ENCODE results near the gene DPF3.

The DPF3 gene

DNA sequence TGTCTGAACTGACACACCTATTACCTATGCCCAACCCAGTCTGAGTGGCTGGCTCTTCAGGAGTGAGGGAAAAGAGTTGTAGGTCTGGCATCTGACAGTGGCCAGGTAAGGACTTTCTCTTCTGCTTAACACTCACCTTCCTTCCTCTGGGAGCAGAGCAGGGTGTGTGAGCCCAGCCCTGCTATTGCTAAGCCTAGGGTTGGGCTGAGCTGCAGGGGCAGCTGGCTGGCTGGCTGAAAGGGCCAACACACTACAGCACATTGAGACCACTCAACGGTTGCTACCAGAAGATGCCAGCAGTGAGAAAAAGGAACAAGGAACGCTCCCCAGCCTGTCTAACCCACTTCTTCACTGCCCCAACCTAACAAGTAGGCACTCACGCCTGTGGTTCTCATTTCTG is 201.2 kb downstream of the DPF3 start:
- no peaks in the 10 kb centered on the region for H3K27me3 ChIP-seq (ENCODE audit: insufficient read depth, low read length)
- H3K27ac ChIP-seq (ENCODE audit: low read depth, low read length): no peak overlapping the region
- no peak overlapping the region for H4K12ac ChIP-seq (ENCODE audit: low read depth, low read length)
- no peaks in the 10 kb centered on the region for H3K79me1 ChIP-seq (ENCODE audit: low read length)
- WGBS (ENCODE audit: extremely low coverage, insufficient coverage, insufficient read length): no CpG with 5 or more reads among the region's 3 CpGs
- no peak overlapping the region for H2BK5ac ChIP-seq (ENCODE audit: low read depth, low read length, poor library complexity)
- no peak overlapping the region for H3K14ac ChIP-seq (ENCODE audit: low read length)
- no peak overlapping the region for H3K4me2 ChIP-seq (ENCODE audit: low read length)
- H3K4ac ChIP-seq (ENCODE audit: low read depth, low read length): no peak overlapping the region
- H3K36me3 ChIP-seq (ENCODE audit: control insufficient read depth in 1 of 2, insufficient read depth in 2 of 2, low read length in 2 of 2): peaks cover 2 to 4% of the 10 kb centered on the region in 2 experiments
- peaks cover 3 to 11% of the 10 kb centered on the region in 2 experiments for H3K4me1 ChIP-seq (ENCODE audit: control insufficient read depth in 1 of 2, insufficient read depth in 2 of 2, low read length in 2 of 2)
- H2AK5ac ChIP-seq (ENCODE audit: low read length): no peak overlapping the region
- H3K18ac ChIP-seq (ENCODE audit: low read length): no peak overlapping the region
- no peak overlapping the region for H2BK120ac ChIP-seq (ENCODE audit: insufficient read depth, low read length, poor library complexity)
- no peak overlapping the region for H4K91ac ChIP-seq (ENCODE audit: low read depth, low read length)
- H4K8ac ChIP-seq (ENCODE audit: low read depth, low read length): no peak overlapping the region
- peaks cover 5% of the 10 kb centered on the region for H3K9me3 ChIP-seq (ENCODE audit: insufficient read depth, low read depth, low read length)
- H2AFZ ChIP-seq (ENCODE audit: insufficient read depth, low read length, poor library complexity): peak overlapping the region; percentile 30
- DNase-seq: peak in 1 of 2 donors; percentile 11
- no peak overlapping the region for H3K4me3 ChIP-seq (ENCODE audit: low read depth, low read length)
- no peak overlapping the region for H3K9ac ChIP-seq (ENCODE audit: low read length)
- H3K79me2 ChIP-seq (ENCODE audit: control insufficient read depth, insufficient read depth, low read length, poor library complexity): no peaks in the 10 kb centered on the region
- no peak overlapping the region for H2BK12ac ChIP-seq (ENCODE audit: low read length)
- H3K23ac ChIP-seq (ENCODE audit: low read length): no peak overlapping the region

DNA sequence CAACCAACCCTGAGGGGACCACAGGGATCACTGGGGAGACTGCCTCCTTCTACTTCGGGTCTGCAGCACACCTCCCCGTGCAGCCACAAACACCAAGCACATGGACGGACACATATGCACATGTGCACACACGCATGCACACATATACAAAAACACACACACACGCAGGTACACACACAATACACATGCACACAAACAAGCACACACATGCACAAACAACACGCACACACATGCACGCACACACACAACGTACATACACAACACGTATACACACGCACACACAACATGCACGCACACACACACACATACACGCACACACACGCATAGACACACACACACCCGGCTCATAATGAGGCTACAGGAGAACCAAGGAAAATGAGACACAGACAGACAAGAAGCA is 203.6 kb downstream of the DPF3 start:
- no peak overlapping the region for H3K23ac ChIP-seq (ENCODE audit: low read length)
- H3K27me3 ChIP-seq (ENCODE audit: insufficient read depth, low read length): no peaks in the 10 kb centered on the region
- no peak overlapping the region for H2BK120ac ChIP-seq (ENCODE audit: insufficient read depth, low read length, poor library complexity)
- no peaks in the 10 kb centered on the region for H3K79me1 ChIP-seq (ENCODE audit: low read length)
- H3K14ac ChIP-seq (ENCODE audit: low read length): no peak overlapping the region
- H3K4ac ChIP-seq (ENCODE audit: low read depth, low read length): no peak overlapping the region
- DNase-seq: no peak
- no peak overlapping the region for H4K12ac ChIP-seq (ENCODE audit: low read depth, low read length)
- no peak overlapping the region for H3K27ac ChIP-seq (ENCODE audit: low read depth, low read length)
- no peak overlapping the region for H3K4me2 ChIP-seq (ENCODE audit: low read length)
- no peak overlapping the region for H2AK5ac ChIP-seq (ENCODE audit: low read length)
- H3K36me3 ChIP-seq (ENCODE audit: control insufficient read depth in 1 of 2, insufficient read depth in 2 of 2, low read length in 2 of 2): peaks cover 2 to 4% of the 10 kb centered on the region in 2 experiments
- H3K4me3 ChIP-seq (ENCODE audit: low read depth, low read length): peak overlapping the region; percentile 45
- peaks cover 5% of the 10 kb centered on the region for H3K9me3 ChIP-seq (ENCODE audit: insufficient read depth, low read depth, low read length)
- H4K91ac ChIP-seq (ENCODE audit: low read depth, low read length): no peak overlapping the region
- H3K4me1 ChIP-seq (ENCODE audit: control insufficient read depth in 1 of 2, insufficient read depth in 2 of 2, low read length in 2 of 2): peaks cover 3 to 11% of the 10 kb centered on the region in 2 experiments
- WGBS (ENCODE audit: extremely low coverage, insufficient coverage, insufficient read length): 100% methylated on average over 2 of the region's 14 CpGs
- H2BK5ac ChIP-seq (ENCODE audit: low read depth, low read length, poor library complexity): no peak overlapping the region
- H2AFZ ChIP-seq (ENCODE audit: insufficient read depth, low read length, poor library complexity): no peak overlapping the region
- H4K8ac ChIP-seq (ENCODE audit: low read depth, low read length): no peak overlapping the region
- no peak overlapping the region for H3K9ac ChIP-seq (ENCODE audit: low read length)
- H2BK12ac ChIP-seq (ENCODE audit: low read length): no peak overlapping the region
- no peak overlapping the region for H3K18ac ChIP-seq (ENCODE audit: low read length)
- no peaks in the 10 kb centered on the region for H3K79me2 ChIP-seq (ENCODE audit: control insufficient read depth, insufficient read depth, low read length, poor library complexity)

DNA sequence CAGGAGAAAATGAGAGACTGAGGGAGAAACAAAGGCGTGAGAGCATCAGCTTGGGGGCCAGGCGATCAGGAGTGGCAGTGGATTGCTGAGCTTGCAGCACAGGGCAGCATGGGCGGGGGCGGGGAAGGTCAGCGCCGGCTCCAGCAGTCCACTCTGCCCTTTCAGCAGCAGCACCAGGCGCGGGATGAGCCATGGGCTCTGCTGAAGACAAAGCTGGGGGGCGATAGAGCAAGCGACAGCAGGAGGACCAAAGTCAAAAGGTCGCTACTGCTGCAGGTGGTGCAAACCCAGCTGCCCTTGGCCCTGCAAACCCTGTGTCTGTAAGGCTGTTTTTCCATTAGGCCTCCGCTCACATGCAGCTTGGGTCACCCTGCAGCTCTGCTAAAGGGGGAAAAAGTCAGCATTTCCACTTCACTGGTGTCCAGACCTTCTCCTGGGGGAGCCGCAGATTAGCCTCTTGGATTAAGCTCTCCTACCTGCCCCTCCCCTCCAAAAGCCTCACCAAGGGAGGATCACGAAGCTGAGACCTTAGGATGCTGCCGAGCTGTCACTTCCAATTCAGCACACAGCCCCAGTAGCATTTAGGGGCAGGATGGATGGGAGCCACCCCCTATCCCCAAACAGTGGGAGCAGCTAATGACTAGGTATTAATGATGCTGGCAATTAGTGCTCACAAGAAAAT is 204.8 kb downstream of the DPF3 start:
- no peak overlapping the region for H3K4me2 ChIP-seq (ENCODE audit: low read length)
- WGBS (ENCODE audit: extremely low coverage, insufficient coverage, insufficient read length): no CpG with 5 or more reads among the region's 15 CpGs

DNA sequence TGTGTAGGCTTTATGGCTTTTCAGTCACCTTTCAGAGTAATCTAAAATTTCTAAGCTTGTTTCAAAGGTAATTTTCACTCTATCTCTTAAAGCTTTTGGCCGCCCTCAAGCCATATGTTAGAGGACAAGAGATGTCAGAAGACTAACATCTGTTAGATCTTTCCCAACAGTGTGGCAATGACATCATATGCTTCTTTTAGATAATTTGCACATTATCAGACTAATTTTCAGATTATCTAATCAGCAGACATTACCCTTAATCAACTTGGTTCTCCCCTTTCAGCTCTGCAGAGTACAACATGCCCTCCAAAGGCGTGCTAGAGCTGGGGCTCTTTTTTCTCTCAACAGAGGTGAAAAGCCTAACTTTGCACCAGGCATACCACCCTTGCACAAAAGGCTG is 207.1 kb downstream of the DPF3 start:
- peaks cover 4% of the 10 kb centered on the region in 2 experiments for H3K36me3 ChIP-seq (ENCODE audit: control insufficient read depth in 1 of 2, insufficient read depth in 2 of 2, low read length in 2 of 2)
- H2BK120ac ChIP-seq (ENCODE audit: insufficient read depth, low read length, poor library complexity): no peak overlapping the region
- H3K18ac ChIP-seq (ENCODE audit: low read length): no peak overlapping the region
- no peak overlapping the region for H2AK5ac ChIP-seq (ENCODE audit: low read length)
- peaks cover 5% of the 10 kb centered on the region for H3K9me3 ChIP-seq (ENCODE audit: insufficient read depth, low read depth, low read length)
- H3K27ac ChIP-seq (ENCODE audit: low read depth, low read length): no peak overlapping the region
- H3K14ac ChIP-seq (ENCODE audit: low read length): no peak overlapping the region
- H4K91ac ChIP-seq (ENCODE audit: low read depth, low read length): no peak overlapping the region
- no peak overlapping the region for H3K4me2 ChIP-seq (ENCODE audit: low read length)
- H3K4ac ChIP-seq (ENCODE audit: low read depth, low read length): no peak overlapping the region
- H3K79me1 ChIP-seq (ENCODE audit: low read length): no peaks in the 10 kb centered on the region
- H2BK5ac ChIP-seq (ENCODE audit: low read depth, low read length, poor library complexity): no peak overlapping the region
- no peaks in the 10 kb centered on the region for H3K27me3 ChIP-seq (ENCODE audit: insufficient read depth, low read length)
- no peak overlapping the region for H3K9ac ChIP-seq (ENCODE audit: low read length)
- H3K23ac ChIP-seq (ENCODE audit: low read length): no peak overlapping the region
- WGBS (ENCODE audit: extremely low coverage, insufficient coverage, insufficient read length): no CpG with 5 or more reads among the region's 2 CpGs
- H4K12ac ChIP-seq (ENCODE audit: low read depth, low read length): no peak overlapping the region
- H2AFZ ChIP-seq (ENCODE audit: insufficient read depth, low read length, poor library complexity): no peak overlapping the region
- no peak overlapping the region for H4K8ac ChIP-seq (ENCODE audit: low read depth, low read length)
- no peak overlapping the region for H2BK12ac ChIP-seq (ENCODE audit: low read length)
- H3K4me1 ChIP-seq (ENCODE audit: control insufficient read depth in 1 of 2, insufficient read depth in 2 of 2, low read length in 2 of 2): peaks cover 3 to 7% of the 10 kb centered on the region in 2 experiments
- H3K4me3 ChIP-seq (ENCODE audit: low read depth, low read length): no peak overlapping the region
- H3K79me2 ChIP-seq (ENCODE audit: control insufficient read depth, insufficient read depth, low read length, poor library complexity): no peaks in the 10 kb centered on the region
- no peak for DNase-seq

More for the DNA sequence above, 204.8 kb downstream of the DPF3 start:
- no peak overlapping the region for H4K12ac ChIP-seq (ENCODE audit: low read depth, low read length)
- no peak overlapping the region for H4K91ac ChIP-seq (ENCODE audit: low read depth, low read length)
- H2BK120ac ChIP-seq (ENCODE audit: insufficient read depth, low read length, poor library complexity): no peak overlapping the region
- no peaks in the 10 kb centered on the region for H3K27me3 ChIP-seq (ENCODE audit: insufficient read depth, low read length)
- H3K27ac ChIP-seq (ENCODE audit: low read depth, low read length): no peak overlapping the region
- peaks cover 2 to 4% of the 10 kb centered on the region in 2 experiments for H3K36me3 ChIP-seq (ENCODE audit: control insufficient read depth in 1 of 2, insufficient read depth in 2 of 2, low read length in 2 of 2)
- H2AFZ ChIP-seq (ENCODE audit: insufficient read depth, low read length, poor library complexity): no peak overlapping the region
- no peak overlapping the region for H3K18ac ChIP-seq (ENCODE audit: low read length)
- no peak overlapping the region for H2BK12ac ChIP-seq (ENCODE audit: low read length)
- H3K9ac ChIP-seq (ENCODE audit: low read length): no peak overlapping the region
- H3K4ac ChIP-seq (ENCODE audit: low read depth, low read length): no peak overlapping the region
- DNase-seq: no peak
- H3K4me1 ChIP-seq (ENCODE audit: control insufficient read depth in 1 of 2, insufficient read depth in 2 of 2, low read length in 2 of 2): peaks cover 3 to 11% of the 10 kb centered on the region in 2 experiments
- no peaks in the 10 kb centered on the region for H3K79me1 ChIP-seq (ENCODE audit: low read length)
- no peak overlapping the region for H3K23ac ChIP-seq (ENCODE audit: low read length)
- H3K9me3 ChIP-seq (ENCODE audit: insufficient read depth, low read depth, low read length): peaks cover 5% of the 10 kb centered on the region
- H3K14ac ChIP-seq (ENCODE audit: low read length): no peak overlapping the region
- H2AK5ac ChIP-seq (ENCODE audit: low read length): no peak overlapping the region
- H2BK5ac ChIP-seq (ENCODE audit: low read depth, low read length, poor library complexity): no peak overlapping the region
- H3K4me3 ChIP-seq (ENCODE audit: low read depth, low read length): no peak overlapping the region
- no peaks in the 10 kb centered on the region for H3K79me2 ChIP-seq (ENCODE audit: control insufficient read depth, insufficient read depth, low read length, poor library complexity)
- no peak overlapping the region for H4K8ac ChIP-seq (ENCODE audit: low read depth, low read length)

Measured in trophoblast cell (in vitro differentiated cells and primary cell).